GM21825 (cell line): ENCODE data around the gene CPVL.

ENCODE experiments used
- ATAC-seq: cut with Tn5 transposase; IDR thresholded peaks from one replicate; pipeline ENCODE4 v1.9.1; 2021; ENCODE audit warnings: mild to moderate bottlenecking, moderate library complexity; ENCODE audit not compliant: unreplicated experiment

CPVL gene

DNA sequence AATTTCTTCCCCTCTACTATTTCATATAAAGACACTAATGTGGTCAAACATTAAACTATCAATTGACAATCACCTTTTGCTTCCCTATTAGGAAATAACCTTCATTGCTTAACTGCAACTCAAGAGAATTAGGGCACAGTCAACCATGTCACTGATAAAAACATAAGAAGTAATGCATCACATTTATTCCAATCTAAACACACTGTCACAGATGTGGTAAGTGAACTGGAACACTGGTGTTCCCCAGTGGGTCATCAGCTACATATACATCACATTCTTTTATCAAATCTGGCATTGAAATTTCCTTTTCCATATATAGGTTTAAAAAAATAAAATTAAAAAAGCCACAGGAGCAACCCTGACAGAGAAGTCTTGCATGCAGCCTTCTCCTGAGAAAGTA lies 191.9 kb downstream of the CPVL start:
- ATAC-seq, result no peak

DNA sequence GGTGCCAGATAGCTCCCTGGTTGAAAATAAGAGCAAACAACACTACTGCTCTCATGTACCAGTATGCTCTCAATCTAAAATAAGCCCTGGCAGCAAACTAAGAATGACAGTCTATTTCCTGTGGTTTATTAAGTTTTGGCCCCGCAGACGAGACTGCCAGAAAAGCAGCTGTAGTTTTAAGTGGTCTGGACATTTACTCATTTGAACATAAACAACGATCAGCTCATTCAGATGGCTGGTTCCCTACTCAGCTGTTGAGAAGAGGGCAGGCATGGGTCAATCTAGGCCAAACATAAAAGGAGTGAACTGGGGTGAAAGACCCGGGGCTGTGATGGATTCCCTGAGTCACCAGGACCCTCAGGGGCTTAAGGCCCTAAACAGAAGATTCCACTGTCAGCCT lies 192.7 kb downstream of the CPVL start:
- ATAC-seq, result no peak
